ENCODE data around the gene ATAT1.

The ATAT1 gene

DNA sequence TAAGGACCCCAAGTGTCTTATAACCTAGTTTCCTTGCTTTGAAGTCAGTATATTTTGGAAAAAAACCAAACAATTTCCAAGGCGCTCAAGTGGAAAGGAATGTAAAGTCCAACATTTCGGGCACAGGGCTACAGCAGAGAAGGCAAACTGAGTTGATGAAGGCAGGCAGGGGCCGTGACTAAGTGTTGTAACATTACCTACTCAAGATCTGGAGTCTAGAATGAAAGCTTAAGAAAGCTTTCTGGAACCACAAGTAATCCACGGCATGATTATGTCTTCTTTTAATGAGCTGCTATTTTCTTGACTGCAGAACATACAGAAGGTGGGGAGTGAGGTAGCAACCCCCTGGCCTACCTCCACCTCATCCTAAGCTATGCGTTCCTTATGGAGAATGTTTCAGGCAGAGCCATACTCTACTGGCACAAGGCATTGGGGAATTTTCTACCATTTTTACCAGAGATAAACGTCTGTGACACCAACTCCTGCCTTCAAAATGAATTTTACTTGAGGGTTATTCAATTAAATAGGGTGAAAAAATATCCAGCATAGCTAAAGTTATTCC, 13.9 kb upstream of the ATAT1 start:
- Histone ChIP-seq H3K36me3 (ENCODE audit: control insufficient read depth, insufficient read depth, low read length) (peaks cover 21% of the 10 kb centered on the region), H3K27me3 (replicated peaks; ENCODE audit: control insufficient read depth, insufficient read depth, low read length, poor library complexity, severe bottlenecking) (no peaks in the 10 kb centered on the region), H3K27ac (ENCODE audit: insufficient read depth, low read length, poor library complexity, severe bottlenecking) (peak overlapping the region; percentile 97), H3K4me1 (ENCODE audit: control insufficient read depth, insufficient read depth, low read length, poor library complexity, severe bottlenecking) (peaks cover 22% of the 10 kb centered on the region), H3K4me3 (ENCODE audit: insufficient read depth, low read depth, low read length, poor library complexity, severe bottlenecking) (no peak overlapping the region), H3K9me3 (ENCODE audit: control insufficient read depth, low read length) (no peaks in the 10 kb centered on the region)
- no peak for DNase-seq

DNA sequence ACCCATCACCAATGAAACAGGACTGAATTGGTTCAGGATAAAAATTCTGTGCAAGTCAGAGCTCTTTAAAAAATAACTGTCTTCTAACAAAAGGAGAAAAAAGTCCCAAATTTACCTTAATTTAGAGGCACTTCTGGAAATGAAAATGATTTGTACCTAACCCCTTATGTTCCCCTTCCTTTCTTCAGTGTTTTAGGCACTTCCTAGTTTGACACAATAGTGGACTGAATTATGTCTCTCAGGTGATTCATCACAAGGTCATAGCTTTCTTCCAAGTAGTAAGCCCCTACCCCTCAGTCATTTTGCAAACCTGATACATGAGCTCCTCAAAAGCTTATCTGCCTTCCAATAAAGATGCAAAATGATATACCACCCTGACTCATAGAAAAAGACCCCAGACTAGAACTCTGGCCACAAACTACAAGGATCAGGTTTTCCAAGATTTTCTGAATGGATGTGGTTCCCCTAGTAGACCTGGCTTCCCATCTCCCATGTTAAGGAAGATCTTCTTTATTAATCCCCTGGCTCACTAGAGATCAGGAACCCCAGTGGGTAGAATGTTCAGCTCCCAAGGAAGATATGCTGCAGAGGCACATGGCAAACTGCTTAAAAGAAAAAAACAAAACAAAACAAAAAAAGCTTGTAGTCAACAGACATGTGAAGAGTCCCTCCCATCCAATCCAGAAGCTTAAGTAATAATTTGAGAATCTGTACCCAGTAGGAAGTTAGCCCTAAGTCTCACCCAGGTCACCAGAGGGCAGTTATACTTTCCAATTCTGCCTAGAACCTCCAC, 13.2 kb upstream of the ATAT1 start:
- Histone ChIP-seq H3K9me3 (ENCODE audit: control insufficient read depth, low read length) (no peaks in the 10 kb centered on the region), H3K4me3 (ENCODE audit: insufficient read depth, low read depth, low read length, poor library complexity, severe bottlenecking) (no peak overlapping the region), H3K27ac (ENCODE audit: insufficient read depth, low read length, poor library complexity, severe bottlenecking) (peak overlapping the region; percentile 97), H3K4me1 (ENCODE audit: control insufficient read depth, insufficient read depth, low read length, poor library complexity, severe bottlenecking) (peaks cover 22% of the 10 kb centered on the region), H3K36me3 (ENCODE audit: control insufficient read depth, insufficient read depth, low read length) (peaks cover 19% of the 10 kb centered on the region), H3K27me3 (replicated peaks; ENCODE audit: control insufficient read depth, insufficient read depth, low read length, poor library complexity, severe bottlenecking) (no peaks in the 10 kb centered on the region)
- no peak for DNase-seq

DNA sequence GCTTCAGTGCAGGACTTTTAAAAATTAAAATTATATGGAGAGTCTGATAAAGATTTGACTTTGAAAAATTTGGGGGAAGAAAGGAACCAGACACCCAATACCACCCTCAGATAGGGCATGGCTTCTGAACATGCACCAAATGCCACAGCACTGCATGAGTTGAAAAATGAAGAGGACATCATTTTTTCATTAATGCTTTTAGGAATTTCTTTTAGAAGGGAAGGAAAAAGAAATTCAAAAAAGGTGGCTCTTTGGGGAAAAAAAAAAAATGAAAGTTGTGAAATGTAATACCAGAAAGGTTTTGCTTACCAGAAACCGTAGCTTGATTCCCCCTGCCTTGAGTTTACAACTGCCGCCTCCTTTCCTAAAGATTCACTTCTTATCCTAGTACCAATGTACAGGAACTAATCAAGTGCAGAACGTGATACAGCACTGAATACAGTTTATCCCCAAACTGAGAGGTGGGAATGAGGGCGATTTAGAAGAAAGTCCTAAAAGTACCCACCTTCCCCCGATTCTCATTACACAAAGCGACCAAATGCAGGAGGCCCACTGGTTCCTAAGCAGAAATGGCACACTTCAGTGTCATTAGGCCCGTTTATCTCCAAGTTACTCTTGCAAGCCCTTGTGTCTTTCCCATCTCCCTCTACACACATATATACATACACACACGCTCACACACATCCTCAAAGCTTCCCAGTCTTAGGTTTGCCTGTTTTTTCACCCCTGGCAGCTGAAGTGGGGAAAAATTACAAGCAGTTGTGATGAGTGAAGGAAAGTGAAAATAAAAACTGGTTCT, 12.4 kb upstream of the ATAT1 start:
- Histone ChIP-seq H3K27me3 (replicated peaks; ENCODE audit: control insufficient read depth, insufficient read depth, low read length, poor library complexity, severe bottlenecking) (no peaks in the 10 kb centered on the region), H3K36me3 (ENCODE audit: control insufficient read depth, insufficient read depth, low read length) (peaks cover 13% of the 10 kb centered on the region), H3K4me1 (ENCODE audit: control insufficient read depth, insufficient read depth, low read length, poor library complexity, severe bottlenecking) (peaks cover 22% of the 10 kb centered on the region), H3K9me3 (ENCODE audit: control insufficient read depth, low read length) (no peaks in the 10 kb centered on the region), H3K27ac (ENCODE audit: insufficient read depth, low read length, poor library complexity, severe bottlenecking) (peak overlapping the region; percentile 97), H3K4me3 (ENCODE audit: insufficient read depth, low read depth, low read length, poor library complexity, severe bottlenecking) (peak overlapping the region; percentile 90)
- DNase-seq, result no peak

DNA sequence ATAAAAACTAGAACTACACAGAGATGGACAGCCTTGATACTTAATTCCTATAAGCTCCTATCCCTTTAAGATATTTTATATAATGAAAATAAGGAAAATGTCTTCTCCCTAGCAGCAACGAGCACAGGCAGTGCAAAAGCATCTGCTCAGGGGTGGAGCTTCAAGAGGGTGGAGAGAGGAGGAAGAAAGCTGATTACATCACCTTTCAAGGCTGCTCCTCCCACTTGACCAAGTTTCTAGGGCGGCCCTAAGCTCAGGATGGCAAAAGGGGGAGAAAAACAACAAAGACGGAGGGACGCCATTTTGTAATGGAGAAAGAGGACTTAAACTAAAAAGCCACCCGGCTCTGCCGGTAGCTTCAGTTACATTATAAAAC, 11.8 kb upstream of the ATAT1 start:
- H3K4me1 ChIP-seq (ENCODE audit: control insufficient read depth, insufficient read depth, low read length, poor library complexity, severe bottlenecking), result peaks cover 20% of the 10 kb centered on the region

DNA sequence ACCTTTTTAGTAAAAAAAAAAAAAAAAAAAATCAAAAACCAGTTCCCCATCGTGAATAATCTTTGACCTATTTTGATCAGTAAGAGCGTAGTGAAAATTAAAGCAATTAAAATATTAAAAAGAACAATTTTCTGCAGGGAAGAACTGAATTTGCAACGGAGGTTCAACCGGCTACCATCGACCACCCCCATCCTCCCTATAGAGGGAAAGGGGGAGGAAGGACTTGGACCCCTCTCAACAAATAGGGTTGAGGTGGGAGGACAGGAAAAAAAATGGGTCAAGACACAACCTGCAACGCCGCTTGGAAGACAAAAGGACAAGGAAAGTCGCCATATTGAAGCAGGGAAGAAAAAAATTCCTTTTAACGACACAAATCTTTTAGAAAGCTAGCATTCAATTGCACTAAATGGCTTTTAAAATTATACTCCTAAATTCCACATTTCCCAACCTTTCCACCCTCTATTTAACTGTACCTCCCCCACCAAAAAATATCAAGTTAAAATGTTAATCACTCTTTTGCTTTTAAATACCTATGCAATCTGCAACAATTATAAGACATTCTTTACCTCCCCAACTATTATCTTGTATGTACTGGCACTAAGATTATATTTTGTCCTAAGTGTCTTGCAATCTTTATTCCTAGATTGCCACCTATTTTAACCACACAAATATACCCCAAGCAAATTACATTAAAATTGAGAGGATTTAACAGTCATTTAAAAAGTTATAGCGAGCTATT, 11.3 kb upstream of the ATAT1 start:
- peaks cover 15% of the 10 kb centered on the region for H3K36me3 ChIP-seq (ENCODE audit: control insufficient read depth, insufficient read depth, low read length)
- peak in 1 of 3 donors; percentile 34 for DNase-seq
- peak overlapping the region; percentile 97 for H3K27ac ChIP-seq (ENCODE audit: insufficient read depth, low read length, poor library complexity, severe bottlenecking)
- peak overlapping the region; percentile 90 for H3K4me3 ChIP-seq (ENCODE audit: insufficient read depth, low read depth, low read length, poor library complexity, severe bottlenecking)
- H3K9me3 ChIP-seq (ENCODE audit: control insufficient read depth, low read length), result no peaks in the 10 kb centered on the region
- H3K4me1 ChIP-seq (ENCODE audit: control insufficient read depth, insufficient read depth, low read length, poor library complexity, severe bottlenecking), result peaks cover 15% of the 10 kb centered on the region
- H3K27me3 ChIP-seq (replicated peaks; ENCODE audit: control insufficient read depth, insufficient read depth, low read length, poor library complexity, severe bottlenecking), result no peaks in the 10 kb centered on the region

More for the DNA sequence above, 11.8 kb upstream of the ATAT1 start:
- Histone ChIP-seq H3K36me3 (ENCODE audit: control insufficient read depth, insufficient read depth, low read length) (peaks cover 15% of the 10 kb centered on the region), H3K4me3 (ENCODE audit: insufficient read depth, low read depth, low read length, poor library complexity, severe bottlenecking) (peak overlapping the region; percentile 90), H3K27ac (ENCODE audit: insufficient read depth, low read length, poor library complexity, severe bottlenecking) (peak overlapping the region; percentile 97), H3K9me3 (ENCODE audit: control insufficient read depth, low read length) (no peaks in the 10 kb centered on the region), H3K27me3 (replicated peaks; ENCODE audit: control insufficient read depth, insufficient read depth, low read length, poor library complexity, severe bottlenecking) (no peaks in the 10 kb centered on the region)
- DNase-seq, result peak; percentile 74 to 85 (median 77)

DNA sequence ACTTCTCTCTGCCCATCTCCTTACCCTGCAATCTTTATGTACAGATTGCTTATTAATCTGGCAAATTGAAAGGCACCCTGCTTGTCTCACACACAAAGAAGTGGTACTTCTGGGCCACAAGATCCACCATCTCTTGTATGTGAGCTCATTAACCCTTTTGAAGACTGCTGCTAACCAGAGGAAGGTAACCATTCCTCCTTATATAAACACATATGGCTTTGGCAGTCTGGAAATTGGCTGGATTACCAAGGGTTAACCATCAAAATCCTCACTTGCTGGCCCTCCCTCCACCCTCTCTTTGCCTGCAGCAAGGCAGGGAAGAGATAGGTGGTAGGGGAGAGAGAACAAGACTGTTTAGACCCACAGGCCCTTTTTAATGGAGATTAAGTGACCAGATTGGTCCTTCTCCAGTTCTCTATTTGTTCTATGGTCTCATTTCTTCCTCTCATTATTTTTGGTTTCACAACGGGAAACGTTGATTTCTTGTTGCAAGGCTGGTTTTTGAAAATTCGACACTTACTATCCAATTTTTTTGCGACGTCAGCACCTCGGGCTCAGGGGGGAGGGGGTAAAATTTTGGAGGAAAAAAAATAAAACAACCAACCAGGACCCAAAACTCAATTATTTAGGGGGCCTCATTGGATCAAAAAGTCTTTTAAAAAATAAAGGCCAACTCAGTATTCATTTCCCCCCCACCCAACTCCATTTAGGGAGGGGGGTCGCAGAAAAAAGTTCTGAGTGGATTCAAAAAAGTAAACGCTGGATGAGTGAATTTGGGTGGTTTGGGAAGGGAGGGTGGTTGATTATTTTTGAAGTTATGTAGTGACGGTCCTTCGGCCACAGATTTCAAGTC, 10.5 kb upstream of the ATAT1 start:
- DNase-seq, result peak in 2 of 3 donors; percentile 25 to 34

DNA sequence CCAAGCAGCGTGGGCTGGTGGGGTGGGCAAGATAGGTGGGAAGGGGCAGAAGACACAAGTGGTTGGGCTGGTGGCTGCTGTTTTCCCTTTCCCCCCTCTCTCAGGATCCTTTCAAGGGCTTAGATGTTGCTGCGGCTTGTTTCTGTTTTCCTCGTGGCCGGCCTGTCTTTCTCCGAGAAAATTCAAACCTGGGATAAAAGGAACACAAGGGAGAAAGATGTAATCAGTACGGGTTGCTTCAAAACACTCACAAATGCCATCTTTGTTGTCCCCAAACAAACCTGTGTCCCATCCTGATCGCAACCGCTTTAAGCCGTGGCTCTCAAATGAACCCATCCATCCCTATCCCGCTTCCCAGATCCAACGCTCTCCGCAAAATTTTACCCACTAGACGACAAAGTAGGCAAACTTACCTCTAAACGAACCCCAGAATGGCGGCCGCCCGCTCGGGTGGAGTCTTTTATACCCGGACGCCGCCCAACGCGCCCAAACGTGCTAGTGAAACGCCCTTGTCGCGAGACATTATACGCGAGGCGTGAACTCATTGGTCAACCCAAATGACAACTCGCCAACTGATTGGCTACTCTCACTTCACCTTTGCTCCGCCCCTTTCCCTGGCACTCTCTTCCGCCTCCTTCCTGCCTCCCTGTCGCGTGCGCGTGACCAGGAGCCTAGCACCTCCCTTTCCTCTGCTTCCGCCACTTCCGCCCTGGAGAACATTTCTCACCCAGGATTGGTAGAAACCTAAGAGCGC, 9.7 kb upstream of the ATAT1 start, which contains the start of gene PPP1R10:
TSS of gene PPP1R10 (minus strand) at position 433 of the 754 bp plus-strand sequence. CDS start 7,299 bp downstream, outside the sequence.
- Histone ChIP-seq H3K4me3 (ENCODE audit: insufficient read depth, low read depth, low read length, poor library complexity, severe bottlenecking) (peak within 1 kb of the TSS; percentile 95), H3K4me1 (ENCODE audit: control insufficient read depth, insufficient read depth, low read length, poor library complexity, severe bottlenecking) (peaks cover 10% of the 10 kb centered on the region), H3K27ac (ENCODE audit: insufficient read depth, low read length, poor library complexity, severe bottlenecking) (peak within 1 kb of the TSS; percentile 97), H3K27me3 (replicated peaks; ENCODE audit: control insufficient read depth, insufficient read depth, low read length, poor library complexity, severe bottlenecking) (no peaks in the 10 kb centered on the region), H3K9me3 (ENCODE audit: control insufficient read depth, low read length) (no peaks in the 10 kb centered on the region), H3K36me3 (ENCODE audit: control insufficient read depth, insufficient read depth, low read length) (peaks cover 26% of the 10 kb centered on the region)
- DNase-seq, result peak; percentile 98 to 99 (median 99)

More for the DNA sequence above, 10.5 kb upstream of the ATAT1 start:
- Histone ChIP-seq H3K4me1 (ENCODE audit: control insufficient read depth, insufficient read depth, low read length, poor library complexity, severe bottlenecking) (peaks cover 11% of the 10 kb centered on the region), H3K4me3 (ENCODE audit: insufficient read depth, low read depth, low read length, poor library complexity, severe bottlenecking) (peak overlapping the region; percentile 90), H3K27ac (ENCODE audit: insufficient read depth, low read length, poor library complexity, severe bottlenecking) (peak overlapping the region; percentile 97), H3K9me3 (ENCODE audit: control insufficient read depth, low read length) (no peaks in the 10 kb centered on the region), H3K27me3 (replicated peaks; ENCODE audit: control insufficient read depth, insufficient read depth, low read length, poor library complexity, severe bottlenecking) (no peaks in the 10 kb centered on the region), H3K36me3 (ENCODE audit: control insufficient read depth, insufficient read depth, low read length) (peaks cover 19% of the 10 kb centered on the region)

DNA sequence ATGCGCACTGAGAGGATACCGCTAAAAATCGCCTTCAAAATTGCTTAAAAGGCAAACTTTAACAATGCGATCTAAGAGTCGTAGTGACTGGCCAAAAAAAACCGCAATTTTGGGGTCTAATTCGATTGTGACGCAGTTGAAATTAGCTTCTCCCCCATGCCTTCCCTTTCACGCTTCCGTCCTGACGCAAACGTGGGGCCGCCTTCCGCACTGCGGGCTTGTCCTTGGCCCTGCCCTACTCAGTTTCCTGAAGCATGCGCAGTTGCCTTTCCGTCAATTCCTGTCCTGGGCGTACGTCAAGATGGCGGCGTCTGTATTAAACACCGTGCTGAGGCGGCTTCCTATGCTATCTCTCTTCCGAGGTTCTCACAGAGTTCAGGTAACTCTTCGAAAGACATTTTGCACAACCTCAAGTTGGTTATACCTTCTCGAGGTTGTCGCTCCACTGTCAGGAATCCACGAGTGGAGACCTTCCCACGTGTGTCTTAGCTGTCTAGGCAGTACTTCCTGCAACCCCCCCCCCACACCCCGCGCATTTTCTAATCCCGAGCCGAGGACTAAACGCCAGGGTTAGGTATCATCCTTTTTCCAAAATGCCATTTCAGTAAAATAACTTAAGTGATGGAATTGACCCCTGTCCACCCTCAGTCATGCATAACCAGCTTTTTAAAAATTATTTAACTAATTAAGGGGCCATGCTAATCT, 9.0 kb upstream of the ATAT1 start, which contains the start of gene MRPS18B:
TSS of gene MRPS18B (plus strand) at position 276 of the 705 bp plus-strand sequence. CDS start at position 302, 26 bp downstream.
- Histone ChIP-seq H3K9me3 (ENCODE audit: control insufficient read depth, low read length) (no peaks in the 10 kb centered on the region), H3K4me3 (ENCODE audit: insufficient read depth, low read depth, low read length, poor library complexity, severe bottlenecking) (peak within 1 kb of the TSS; percentile 95), H3K27me3 (replicated peaks; ENCODE audit: control insufficient read depth, insufficient read depth, low read length, poor library complexity, severe bottlenecking) (no peaks in the 10 kb centered on the region), H3K27ac (ENCODE audit: insufficient read depth, low read length, poor library complexity, severe bottlenecking) (peak within 1 kb of the TSS; percentile 97), H3K36me3 (ENCODE audit: control insufficient read depth, insufficient read depth, low read length) (peaks cover 33% of the 10 kb centered on the region), H3K4me1 (ENCODE audit: control insufficient read depth, insufficient read depth, low read length, poor library complexity, severe bottlenecking) (peaks cover 10% of the 10 kb centered on the region)
- peak; percentile 96 to 99 (median 98) for DNase-seq

Data from effector memory CD4-positive, alpha-beta T cell (primary cell).